Common myeloid progenitor, CD34-positive (primary cell): ENCODE results near the gene CTXND1.

Experiments used
- CTCF ChIA-PET: fragments of 350-600 bp; sonication (Branson Sonifier 250); formaldehyde crosslinking; loops from one replicate; lab custom pipeline; 2021; ENCODE audit warnings: antibody characterized with exemption; lab: Charles Lee
- POLR2A ChIA-PET: fragments of 350-600 bp; sonication (Branson Sonifier 250); formaldehyde crosslinking; loops from one replicate; lab custom pipeline; 2021; ENCODE audit warnings: antibody characterized with exemption; lab: Charles Lee
- DNase-seq, 3 donors: peaks; one replicate each; pipeline versions ENCODE4 v3.0.0 to v3.0.0-alpha.2; 2013
- H3K27ac ChIP-seq, 2 experiments: 1 replicate in 1 of 2; 2 replicates in 1 of 2; pipeline ENCODE4 v1.7.0; 2013; ENCODE audit warnings: inconsistent platforms in 2 of 2, low read length in 2 of 2, mild to moderate bottlenecking in 2 of 2, low read depth in 1 of 2, moderate library complexity in 1 of 2; ENCODE audit not compliant: severe bottlenecking in 2 of 2, insufficient read depth in 1 of 2, poor library complexity in 1 of 2
- H3K27me3 ChIP-seq, 5 experiments: replicated peaks in 2 of 5; 1 replicate in 3 of 5; 2 replicates in 2 of 5; pipeline versions ENCODE4 v1.6.1 to v1.7.0; 2013; ENCODE audit warnings: low read length in 4 of 5, mild to moderate bottlenecking in 2 of 5, moderate library complexity in 2 of 5, inconsistent platforms in 1 of 5; ENCODE audit not compliant: insufficient read depth in 5 of 5, control insufficient read depth in 4 of 5
- H3K36me3 ChIP-seq, 4 experiments: 1 replicate in 2 of 4; 2 replicates in 2 of 4; pipeline versions ENCODE4 v1.6.1 to v1.7.0; 2013; ENCODE audit warnings: low read length in 3 of 4, control low read depth in 1 of 4, mild to moderate bottlenecking in 1 of 4; ENCODE audit not compliant: control insufficient read depth in 4 of 4, insufficient read depth in 4 of 4
- H3K4me1 ChIP-seq, 4 experiments: 1 replicate in 3 of 4; 2 replicates in 1 of 4; pipeline versions ENCODE4 v1.6.1 to v1.7.1; 2013; ENCODE audit warnings: low read length in 3 of 4, mild to moderate bottlenecking in 3 of 4, control low read depth in 1 of 4, inconsistent platforms in 1 of 4, moderate library complexity in 1 of 4; ENCODE audit not compliant: control insufficient read depth in 4 of 4, insufficient read depth in 4 of 4; ENCODE audit errors: control extremely low read depth in 1 of 4
- H3K4me3 ChIP-seq, 7 experiments: 1 replicate in 4 of 7; 2 replicates in 3 of 7; pipeline versions ENCODE4 v1.5.1 to v1.7.0; 2013; ENCODE audit warnings: mild to moderate bottlenecking in 7 of 7, low read length in 6 of 7, moderate library complexity in 6 of 7, inconsistent platforms in 2 of 7, low read depth in 2 of 7, control low read depth in 1 of 7; ENCODE audit not compliant: insufficient read depth in 4 of 7, control insufficient read depth in 1 of 7; ENCODE audit errors: extremely low read depth in 1 of 7
- H3K9me3 ChIP-seq, 5 experiments: 1 replicate in 4 of 5; 2 replicates in 1 of 5; pipeline versions ENCODE4 v1.6.1 to v1.7.1; 2013; ENCODE audit warnings: low read length in 4 of 5, mild to moderate bottlenecking in 2 of 5, inconsistent platforms in 1 of 5, low read depth in 1 of 5, moderate library complexity in 1 of 5; ENCODE audit not compliant: control insufficient read depth in 4 of 5, insufficient read depth in 2 of 5; ENCODE audit errors: control extremely low read depth in 1 of 5
- WGBS: methylation state at CpG from one replicate; pipeline ENCODE4 v1.1.5; 2013; ENCODE audit not compliant: insufficient coverage; 5-methylcytosine and 5-hydroxymethylcytosine counted together

CTXND1 gene

DNA sequence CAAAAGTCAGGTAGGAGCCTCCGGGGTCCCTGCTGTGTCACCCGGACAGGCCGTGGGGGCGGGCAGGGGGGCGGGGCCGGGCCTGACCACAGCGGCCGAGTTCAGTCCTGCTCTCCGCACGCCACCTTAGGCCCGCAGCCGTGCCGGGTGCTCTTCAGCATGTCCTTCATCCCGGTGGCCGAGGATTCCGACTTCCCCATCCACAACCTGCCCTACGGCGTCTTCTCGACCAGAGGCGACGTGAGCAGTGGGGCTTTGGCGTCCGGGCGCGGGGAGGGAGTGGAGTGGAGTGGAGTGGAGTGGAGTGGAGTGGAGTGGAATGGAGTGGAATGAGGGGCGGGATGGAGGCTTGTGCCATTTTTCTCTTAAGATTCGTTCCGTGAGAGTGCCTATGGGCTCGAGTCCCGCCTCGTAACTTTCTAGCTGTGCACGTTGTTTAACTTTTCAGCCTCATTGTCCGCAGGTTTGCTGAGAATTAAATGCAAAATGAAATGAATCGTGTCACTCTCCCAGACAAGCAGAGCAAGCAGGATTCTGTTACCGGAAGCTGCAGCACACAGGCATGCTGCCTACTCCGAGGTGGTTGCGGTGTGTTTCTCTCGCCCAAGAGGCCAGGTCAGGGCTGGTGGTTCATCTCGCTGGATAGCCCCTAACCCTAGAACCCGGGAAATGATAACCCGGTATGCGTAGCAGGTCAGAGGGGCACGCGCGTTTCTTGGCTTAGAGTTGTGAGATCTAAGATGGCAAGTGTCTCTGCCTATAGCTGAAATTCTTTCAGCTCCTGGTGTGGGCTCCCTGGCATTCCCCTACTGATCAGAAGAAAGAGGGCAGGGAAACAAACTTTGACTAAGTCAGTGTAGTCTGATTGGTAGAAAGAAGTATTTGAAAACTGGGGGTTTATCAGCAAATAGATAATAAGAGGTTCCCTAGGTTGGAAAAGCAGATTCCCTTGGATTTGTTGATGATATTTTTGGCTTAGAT, 98.8 kb downstream of the CTXND1 start, which contains the start of gene FAH:
FAH (plus strand) TSS at position 104 of the 981 bp plus-strand sequence; CDS start at position 160, 56 bp downstream.
- ChIA-PET POLR2A (interaction anchor here (0.7 to 1.0 kb wide), 2 partner anchors 90 to 182 kb away, joined by 4 read pairs; partner anchors contain the start of gene BCL2A1), CTCF (interaction anchor here (1.0 to 1.3 kb wide), 2 partner anchors 14 to 20 kb away, joined by 4 to 6 read pairs; no protein-coding TSS in a partner anchor)
- H3K4me3 ChIP-seq = peak within 1 kb of the TSS; percentile 71 to 86 (median 79)
- WGBS = 0% methylated on average over 29 of the region's 45 CpGs
- no peaks in the 10 kb centered on the region for H3K27me3 ChIP-seq
- H3K27ac ChIP-seq = peak within 1 kb of the TSS; percentile 52 to 80
- DNase-seq = peak in 2 of 3 donors; percentile 34 to 44
- peaks cover 5 to 46% (median 31%) of the 10 kb centered on the region in 4 experiments for H3K4me1 ChIP-seq
- H3K9me3 ChIP-seq = no peaks in the 10 kb centered on the region
- H3K36me3 ChIP-seq = peaks cover 0 to 13% (median 3%) of the 10 kb centered on the region in 4 experiments

DNA sequence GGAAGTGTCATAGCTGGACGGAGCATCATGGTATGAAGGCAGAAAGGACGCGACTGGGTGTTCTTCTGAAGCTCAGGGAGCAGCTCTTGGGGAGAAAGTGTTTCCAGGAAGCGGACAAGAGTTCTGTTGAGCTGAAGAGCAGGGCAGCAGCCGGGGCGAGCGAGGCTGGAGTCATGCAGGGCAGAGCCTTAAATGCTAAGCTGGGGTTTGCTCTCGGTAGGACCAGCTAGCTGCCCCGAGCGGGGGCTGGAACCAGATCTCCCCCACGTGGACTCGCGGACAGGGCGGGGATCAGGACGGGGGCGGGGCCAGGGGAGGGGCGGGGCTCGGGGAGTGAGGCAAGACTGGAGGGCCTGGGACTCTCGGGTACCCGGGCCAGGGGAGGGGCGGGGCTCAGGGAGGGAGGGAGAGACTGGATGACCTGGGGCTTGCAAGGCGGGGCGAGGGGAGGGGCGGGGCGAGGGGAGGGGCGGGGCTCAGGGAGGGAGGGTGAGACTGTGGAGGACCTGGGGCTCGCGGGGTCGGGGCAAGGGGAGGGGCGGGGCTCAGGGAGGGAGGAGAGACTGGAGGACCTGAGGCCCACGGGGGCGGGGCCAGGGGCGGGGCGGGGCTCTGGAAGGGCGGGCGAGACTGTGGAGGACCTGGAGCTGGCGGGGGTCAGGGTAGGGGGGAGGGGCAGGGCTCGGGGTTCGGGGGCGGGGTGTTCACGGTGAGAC, 99.7 kb downstream of the CTXND1 start:
- H3K36me3 ChIP-seq = peaks cover 0 to 4% (median 2%) of the 10 kb centered on the region in 4 experiments
- 0% methylated on average over 10 of the region's 41 CpGs for WGBS
- no peaks in the 10 kb centered on the region for H3K27me3 ChIP-seq
- ChIA-PET CTCF (interaction anchor here (0.9 to 1.8 kb wide), 4 partner anchors 8 to 16 kb away, joined by 3 to 5 read pairs (median 4); no protein-coding TSS in a partner anchor), POLR2A (no interaction called here)
- DNase-seq = peak; percentile 92 to 96 (median 96)
- peak overlapping the region in 1 of 2 experiments; percentile 80 for H3K27ac ChIP-seq
- no peaks in the 10 kb centered on the region for H3K9me3 ChIP-seq
- peaks cover 5 to 45% (median 28%) of the 10 kb centered on the region in 4 experiments for H3K4me1 ChIP-seq
- H3K4me3 ChIP-seq = peak overlapping the region; percentile 66 to 86 (median 79)

DNA sequence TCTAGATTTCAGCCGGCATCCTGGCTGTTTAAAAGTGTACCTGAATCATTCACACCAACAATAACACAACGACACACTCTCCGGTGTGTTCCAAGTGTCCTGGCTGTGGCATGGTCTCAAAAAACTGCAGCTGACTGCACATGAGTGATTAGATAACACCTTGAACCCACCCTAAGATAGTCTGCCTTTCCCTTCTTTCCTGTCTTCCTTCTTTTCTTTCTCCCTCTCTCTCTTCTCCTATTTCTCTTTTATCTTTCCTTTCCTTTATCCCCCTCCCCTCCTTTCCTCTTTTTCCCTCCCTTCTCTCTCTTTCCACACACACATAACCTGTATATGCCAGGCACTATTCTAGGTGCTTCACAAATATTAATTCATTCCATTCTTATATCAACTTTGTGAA, 100.4 kb downstream of the CTXND1 start:
- ChIA-PET CTCF (interaction anchor here (0.9 to 1.8 kb wide), 3 partner anchors 8 to 15 kb away, joined by 3 to 5 read pairs (median 3); no protein-coding TSS in a partner anchor), POLR2A (no interaction called here)
- H3K27ac ChIP-seq = peak overlapping the region in 1 of 2 experiments; percentile 12
- H3K4me1 ChIP-seq = peaks cover 5 to 38% (median 25%) of the 10 kb centered on the region in 4 experiments
- H3K36me3 ChIP-seq = peaks cover 0 to 3% (median 0%) of the 10 kb centered on the region in 4 experiments
- 89% methylated on average over 3 of the region's 3 CpGs for WGBS
- peak overlapping the region in 1 of 7 experiments; percentile 68 for H3K4me3 ChIP-seq
- H3K27me3 ChIP-seq = no peaks in the 10 kb centered on the region
- no peak for DNase-seq
- H3K9me3 ChIP-seq = no peaks in the 10 kb centered on the region

DNA sequence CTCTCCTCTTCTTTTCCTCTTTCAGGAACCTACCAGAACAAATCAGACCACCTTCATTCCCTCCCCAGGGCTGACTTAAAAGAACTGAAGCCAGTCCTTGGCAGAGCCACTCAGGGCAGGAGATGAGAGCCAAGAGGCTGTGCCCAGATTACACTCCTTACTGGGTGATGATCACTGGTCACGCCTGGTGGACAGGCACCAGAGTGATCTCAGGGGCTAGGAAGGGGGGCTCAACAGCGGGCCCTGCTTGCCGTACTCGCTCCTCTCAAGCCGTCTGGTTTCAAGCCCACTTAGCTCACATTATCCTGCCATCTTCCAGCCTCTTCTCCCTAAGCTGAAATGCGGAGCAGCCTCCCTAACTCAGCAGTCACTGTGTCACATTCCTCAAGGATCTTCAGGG, 100.9 kb downstream of the CTXND1 start:
- no peak overlapping the region for H3K4me3 ChIP-seq
- 89% methylated on average over 6 of the region's 6 CpGs for WGBS
- H3K9me3 ChIP-seq = no peaks in the 10 kb centered on the region
- CTCF ChIA-PET = interaction anchor here (0.9 to 1.8 kb wide), 2 partner anchors 9 to 38 kb away, joined by 3 to 5 read pairs; no protein-coding TSS in a partner anchor
- peaks cover 5 to 38% (median 25%) of the 10 kb centered on the region in 4 experiments for H3K4me1 ChIP-seq
- no peak overlapping the region for H3K27ac ChIP-seq
- peaks cover 0 to 3% (median 0%) of the 10 kb centered on the region in 4 experiments for H3K36me3 ChIP-seq
- H3K27me3 ChIP-seq = no peaks in the 10 kb centered on the region
- DNase-seq = no peak
- POLR2A ChIA-PET = no interaction called here
